Neuron (in vitro differentiated cells): ENCODE measurements around the gene TANC1.
"Not testable (repeated sequence)": the region's sequence is repeated elsewhere in the genome, so short reads cannot be mapped to it uniquely, and the experiment has no call there.

ENCODE experiments used
- H2AFZ ChIP-seq: one replicate; pipeline ENCODE4 v1.6.1; 2013; ENCODE audit warnings: low read depth, mild to moderate bottlenecking, inconsistent platforms, low read length, moderate library complexity
- H3K27me3 ChIP-seq: one replicate; pipeline ENCODE4 v1.6.1; 2013; ENCODE audit warnings: low read length; ENCODE audit not compliant: insufficient read depth
- H3K36me3 ChIP-seq: one replicate; pipeline ENCODE4 v1.6.1; 2013; ENCODE audit warnings: low read length; ENCODE audit not compliant: insufficient read depth
- H3K4me1 ChIP-seq: one replicate; pipeline ENCODE4 v1.6.1; 2013; ENCODE audit warnings: low read length; ENCODE audit not compliant: insufficient read depth
- H3K4me3 ChIP-seq: 2 replicates; pipeline ENCODE4 v1.5.1; 2013; ENCODE audit warnings: mild to moderate bottlenecking, low read length, moderate library complexity
- H3K9me3 ChIP-seq: one replicate; pipeline ENCODE4 v1.6.1; 2013; ENCODE audit warnings: low read length

TANC1 gene

GRCh38 chr2:159084384-159085370 is 116.2 kb downstream of the TANC1 start:
- Histone ChIP-seq H3K27me3 (no peaks in the 10 kb centered on the region), H3K4me1 (no peaks in the 10 kb centered on the region), H3K9me3 (peaks cover 11% of the 10 kb centered on the region), H2AFZ (no peak overlapping the region), H3K4me3 (no peak overlapping the region), H3K36me3 (no peaks in the 10 kb centered on the region)

GRCh38 chr2:159086342-159086741 is 117.9 kb downstream of the TANC1 start:
- peaks cover 3% of the 10 kb centered on the region for H3K9me3 ChIP-seq

GRCh38 chr2:159086826-159087225 is 118.4 kb downstream of the TANC1 start:
- Histone ChIP-seq H3K9me3 (peaks cover 3% of the 10 kb centered on the region), H3K27me3 (no peaks in the 10 kb centered on the region), H3K4me1 (no peaks in the 10 kb centered on the region), H3K36me3 (no peaks in the 10 kb centered on the region), H3K4me3 (no peak overlapping the region), H2AFZ (no peak overlapping the region)

More at GRCh38 chr2:159086342-159086741, 117.9 kb downstream of the TANC1 start:
- H3K4me3 ChIP-seq: no peak overlapping the region
- no peaks in the 10 kb centered on the region for H3K4me1 ChIP-seq
- no peak overlapping the region for H2AFZ ChIP-seq
- no peaks in the 10 kb centered on the region for H3K27me3 ChIP-seq
- H3K36me3 ChIP-seq: no peaks in the 10 kb centered on the region

GRCh38 chr2:159088906-159089305 is 120.5 kb downstream of the TANC1 start:
- no peaks in the 10 kb centered on the region for H3K36me3 ChIP-seq
- no peak overlapping the region for H3K4me3 ChIP-seq
- H3K27me3 ChIP-seq: no peaks in the 10 kb centered on the region
- no peaks in the 10 kb centered on the region for H3K4me1 ChIP-seq
- no peak overlapping the region for H2AFZ ChIP-seq
- H3K9me3 ChIP-seq: peaks cover 3% of the 10 kb centered on the region

- H3K4me1 ChIP-seq: no peaks in the 10 kb centered on the region
- no peak overlapping the region for H3K4me3 ChIP-seq
- peaks cover 3% of the 10 kb centered on the region for H3K9me3 ChIP-seq
- H2AFZ ChIP-seq: no peak overlapping the region
- no peaks in the 10 kb centered on the region for H3K36me3 ChIP-seq
- H3K27me3 ChIP-seq: no peaks in the 10 kb centered on the region
These were observed 121.1 kb downstream of the TANC1 start for GRCh38 chr2:159089543-159089942.

GRCh38 chr2:159090514-159091201 is 122.2 kb downstream of the TANC1 start:
- Histone ChIP-seq H3K9me3 (no peaks in the 10 kb centered on the region), H3K27me3 (no peaks in the 10 kb centered on the region), H3K4me3 (no peak overlapping the region), H3K4me1 (no peaks in the 10 kb centered on the region), H3K36me3 (no peaks in the 10 kb centered on the region), H2AFZ (no peak overlapping the region)

- H3K4me1 ChIP-seq: no peaks in the 10 kb centered on the region
These were observed 122.9 kb downstream of the TANC1 start for GRCh38 chr2:159091381-159091780.

GRCh38 chr2:159091976-159092375 is 123.5 kb downstream of the TANC1 start:
- Histone ChIP-seq H3K4me3 (no peak overlapping the region), H2AFZ (no peak overlapping the region), H3K36me3 (no peaks in the 10 kb centered on the region), H3K27me3 (no peaks in the 10 kb centered on the region), H3K9me3 (peaks cover 2% of the 10 kb centered on the region), H3K4me1 (no peaks in the 10 kb centered on the region)

More at GRCh38 chr2:159091381-159091780, 122.9 kb downstream of the TANC1 start:
- Histone ChIP-seq H3K36me3 (no peaks in the 10 kb centered on the region), H2AFZ (no peak overlapping the region), H3K4me3 (no peak overlapping the region), H3K9me3 (peaks cover under 1% of the 10 kb centered on the region), H3K27me3 (no peaks in the 10 kb centered on the region)

GRCh38 chr2:159093497-159093896 is 125.1 kb downstream of the TANC1 start:
- Histone ChIP-seq H2AFZ (no peak overlapping the region), H3K4me3 (no peak overlapping the region), H3K27me3 (no peaks in the 10 kb centered on the region), H3K36me3 (no peaks in the 10 kb centered on the region), H3K4me1 (no peaks in the 10 kb centered on the region), H3K9me3 (peaks cover 2% of the 10 kb centered on the region)

GRCh38 chr2:159094173-159094737 is 125.8 kb downstream of the TANC1 start:
- Histone ChIP-seq H3K4me1 (no peaks in the 10 kb centered on the region), H3K27me3 (no peaks in the 10 kb centered on the region), H3K9me3 (peaks cover 2% of the 10 kb centered on the region), H3K36me3 (no peaks in the 10 kb centered on the region), H3K4me3 (no peak overlapping the region), H2AFZ (no peak overlapping the region)

GRCh38 chr2:159095813-159096212 is 127.4 kb downstream of the TANC1 start:
- no peaks in the 10 kb centered on the region for H3K27me3 ChIP-seq
- H3K4me3 ChIP-seq: no peak overlapping the region
- H3K9me3 ChIP-seq: peaks cover 2% of the 10 kb centered on the region
- H3K4me1 ChIP-seq: no peaks in the 10 kb centered on the region
- no peaks in the 10 kb centered on the region for H3K36me3 ChIP-seq
- no peak overlapping the region for H2AFZ ChIP-seq

- not testable (repeated sequence) for H2AFZ ChIP-seq, H3K36me3 ChIP-seq, H3K4me1 ChIP-seq, H3K9me3 ChIP-seq, H3K4me3 ChIP-seq, H3K27me3 ChIP-seq
These were observed 127.9 kb downstream of the TANC1 start for GRCh38 chr2:159096302-159096855.

- Histone ChIP-seq H3K27me3 (no peaks in the 10 kb centered on the region), H3K4me1 (no peaks in the 10 kb centered on the region), H3K36me3 (no peaks in the 10 kb centered on the region), H2AFZ (no peak overlapping the region), H3K4me3 (no peak overlapping the region), H3K9me3 (peaks cover 2% of the 10 kb centered on the region)
These were observed 128.5 kb downstream of the TANC1 start for GRCh38 chr2:159096901-159097300.
